ENCODE measurements around the gene RNF213.

- TF ChIP-seq GATA2 (IDR thresholded peaks at IDR 0.05; ENCODE audit: low read depth, low read length) (no peak), GATA3 (IDR thresholded peaks at IDR 0.05; ENCODE audit: low read depth, low read length) (no peak)
Measured at GRCh38 chr17:80371196-80371595, 110.5 kb downstream of the RNF213 start.
